ENCODE data around the gene UTS2B. TPM values are rescaled to one million over a fixed set of nuclear protein-coding genes. Genes with fewer than 3 reads are reported as not detected.

The UTS2B gene
- total and polyA plus RNA-seq, 4 donors = 0.15 to 2.8 (median 0.60) TPM

- Histone ChIP-seq H3K9me3 (ENCODE audit: control insufficient read depth, low read length) (no peaks in the 10 kb centered on the region), H3K36me3 (ENCODE audit: control insufficient read depth in 1 of 2, insufficient read depth in 2 of 2, low read length in 1 of 2) (no peaks in the 10 kb centered on the region), H3K27me3 (ENCODE audit: control insufficient read depth in 1 of 2, insufficient read depth in 2 of 2, low read length in 1 of 2) (no peaks in the 10 kb centered on the region), H3K4me3 (ENCODE audit: low read length in 2 of 2) (no peak overlapping the region), H3K4me1 (ENCODE audit: control insufficient read depth in 1 of 2, insufficient read depth in 2 of 2, low read length in 2 of 2) (no peaks in the 10 kb centered on the region), H3K27ac (ENCODE audit: low read depth in 1 of 2, low read length in 2 of 2) (no peak overlapping the region)
- ATAC-seq (ENCODE audit: low FRiP score) (no peak), DNase-seq (no peak)
- intact Hi-C loops (cut with DNase I) = loop anchor here in 1 of 2 donors (10.0 kb wide), 1 partner anchor 146 kb away; no protein-coding TSS in a partner anchor
- WGBS, 2 donors = 35 to 43% methylated on average over 4 of the region's 4 CpGs
These were observed 92.0 kb downstream of the UTS2B start for GRCh38 chr3:191238321-191238817.

GRCh38 chr3:191237047-191237882 lies 93.1 kb downstream of the UTS2B start:
- H3K4me3 ChIP-seq (ENCODE audit: low read length in 2 of 2) = no peak overlapping the region
- intact Hi-C loops (cut with DNase I) = loop anchor here in 1 of 2 donors (10.0 kb wide), 1 partner anchor 148 kb away; no protein-coding TSS in a partner anchor
- no peak for ATAC-seq (ENCODE audit: low FRiP score)
- H3K27me3 ChIP-seq (ENCODE audit: control insufficient read depth in 1 of 2, insufficient read depth in 2 of 2, low read length in 1 of 2) = no peaks in the 10 kb centered on the region
- H3K4me1 ChIP-seq (ENCODE audit: control insufficient read depth in 1 of 2, insufficient read depth in 2 of 2, low read length in 2 of 2) = no peaks in the 10 kb centered on the region
- WGBS, 2 donors = 94 to 95% methylated on average over 5 of the region's 5 CpGs
- DNase-seq = no peak
- H3K36me3 ChIP-seq (ENCODE audit: control insufficient read depth in 1 of 2, insufficient read depth in 2 of 2, low read length in 1 of 2) = no peaks in the 10 kb centered on the region
- no peak overlapping the region for H3K27ac ChIP-seq (ENCODE audit: low read depth in 1 of 2, low read length in 2 of 2)
- no peaks in the 10 kb centered on the region for H3K9me3 ChIP-seq (ENCODE audit: control insufficient read depth, low read length)

GRCh38 chr3:191236646-191237045 lies 93.7 kb downstream of the UTS2B start:
- Histone ChIP-seq H3K4me1 (ENCODE audit: control insufficient read depth in 1 of 2, insufficient read depth in 2 of 2, low read length in 2 of 2) (no peaks in the 10 kb centered on the region), H3K27me3 (ENCODE audit: control insufficient read depth in 1 of 2, insufficient read depth in 2 of 2, low read length in 1 of 2) (no peaks in the 10 kb centered on the region), H3K36me3 (ENCODE audit: control insufficient read depth in 1 of 2, insufficient read depth in 2 of 2, low read length in 1 of 2) (no peaks in the 10 kb centered on the region), H3K4me3 (ENCODE audit: low read length in 2 of 2) (no peak overlapping the region), H3K27ac (ENCODE audit: low read depth in 1 of 2, low read length in 2 of 2) (no peak overlapping the region), H3K9me3 (ENCODE audit: control insufficient read depth, low read length) (no peaks in the 10 kb centered on the region)
- WGBS, 2 donors = 57 to 58% methylated on average over 3 of the region's 3 CpGs
- intact Hi-C loops (cut with DNase I) = loop anchor here in 1 of 2 donors (10.0 kb wide), 1 partner anchor 148 kb away; no protein-coding TSS in a partner anchor
- DNase-seq (no peak), ATAC-seq (ENCODE audit: low FRiP score) (no peak)

GRCh38 chr3:191235331-191236314 lies 94.7 kb downstream of the UTS2B start:
- Histone ChIP-seq H3K4me1 (ENCODE audit: control insufficient read depth in 1 of 2, insufficient read depth in 2 of 2, low read length in 2 of 2) (no peaks in the 10 kb centered on the region), H3K36me3 (ENCODE audit: control insufficient read depth in 1 of 2, insufficient read depth in 2 of 2, low read length in 1 of 2) (no peaks in the 10 kb centered on the region), H3K27ac (ENCODE audit: low read depth in 1 of 2, low read length in 2 of 2) (no peak overlapping the region), H3K9me3 (ENCODE audit: control insufficient read depth, low read length) (no peaks in the 10 kb centered on the region), H3K27me3 (ENCODE audit: control insufficient read depth in 1 of 2, insufficient read depth in 2 of 2, low read length in 1 of 2) (no peaks in the 10 kb centered on the region), H3K4me3 (ENCODE audit: low read length in 2 of 2) (no peak overlapping the region)
- WGBS, 2 donors = 48 to 75% methylated on average over 4 of the region's 4 CpGs
- ATAC-seq (ENCODE audit: low FRiP score) (no peak), DNase-seq (no peak)
- intact Hi-C loops (cut with DNase I) = loop anchor here in 1 of 2 donors (10.0 kb wide), 1 partner anchor 149 kb away; no protein-coding TSS in a partner anchor

- no peak for ATAC-seq (ENCODE audit: low FRiP score)
These were observed 96.1 kb downstream of the UTS2B start for GRCh38 chr3:191234216-191234615.

GRCh38 chr3:191227541-191227940 lies 102.8 kb downstream of the UTS2B start:
- Histone ChIP-seq H3K9me3 (ENCODE audit: control insufficient read depth, low read length) (no peaks in the 10 kb centered on the region), H3K27ac (ENCODE audit: low read depth in 1 of 2, low read length in 2 of 2) (no peak overlapping the region), H3K36me3 (ENCODE audit: control insufficient read depth in 1 of 2, insufficient read depth in 2 of 2, low read length in 1 of 2) (no peaks in the 10 kb centered on the region), H3K27me3 (ENCODE audit: control insufficient read depth in 1 of 2, insufficient read depth in 2 of 2, low read length in 1 of 2) (no peaks in the 10 kb centered on the region), H3K4me1 (ENCODE audit: control insufficient read depth in 1 of 2, insufficient read depth in 2 of 2, low read length in 2 of 2) (no peaks in the 10 kb centered on the region), H3K4me3 (ENCODE audit: low read length in 2 of 2) (no peak overlapping the region)
- intact Hi-C loops (cut with DNase I) = no loop called here
- ATAC-seq (ENCODE audit: low FRiP score) = no peak
- 32 to 44% methylated on average over 5 of the region's 5 CpGs for WGBS, 2 donors
- DNase-seq = no peak

More at GRCh38 chr3:191234216-191234615, 96.1 kb downstream of the UTS2B start:
- Histone ChIP-seq H3K4me3 (ENCODE audit: low read length in 2 of 2) (no peak overlapping the region), H3K4me1 (ENCODE audit: control insufficient read depth in 1 of 2, insufficient read depth in 2 of 2, low read length in 2 of 2) (no peaks in the 10 kb centered on the region), H3K27ac (ENCODE audit: low read depth in 1 of 2, low read length in 2 of 2) (no peak overlapping the region), H3K9me3 (ENCODE audit: control insufficient read depth, low read length) (no peaks in the 10 kb centered on the region), H3K36me3 (ENCODE audit: control insufficient read depth in 1 of 2, insufficient read depth in 2 of 2, low read length in 1 of 2) (no peaks in the 10 kb centered on the region), H3K27me3 (ENCODE audit: control insufficient read depth in 1 of 2, insufficient read depth in 2 of 2, low read length in 1 of 2) (no peaks in the 10 kb centered on the region)
- no peak for DNase-seq
- WGBS, 2 donors = 95 to 96% methylated on average over 9 of the region's 9 CpGs
- intact Hi-C loops (cut with DNase I) = loop anchor here in 1 of 2 donors (10.0 kb wide), 1 partner anchor 151 kb away; no protein-coding TSS in a partner anchor

- 95 to 100% methylated on average over 1 of the region's 1 CpG for WGBS, 2 donors
- intact Hi-C loops (cut with DNase I) = no loop called here
- H3K9me3 ChIP-seq (ENCODE audit: control insufficient read depth, low read length) = no peaks in the 10 kb centered on the region
- no peaks in the 10 kb centered on the region for H3K36me3 ChIP-seq (ENCODE audit: control insufficient read depth in 1 of 2, insufficient read depth in 2 of 2, low read length in 1 of 2)
- no peak overlapping the region for H3K4me3 ChIP-seq (ENCODE audit: low read length in 2 of 2)
- no peaks in the 10 kb centered on the region for H3K4me1 ChIP-seq (ENCODE audit: control insufficient read depth in 1 of 2, insufficient read depth in 2 of 2, low read length in 2 of 2)
- ATAC-seq (ENCODE audit: low FRiP score) = no peak
- DNase-seq = no peak
- H3K27me3 ChIP-seq (ENCODE audit: control insufficient read depth in 1 of 2, insufficient read depth in 2 of 2, low read length in 1 of 2) = no peaks in the 10 kb centered on the region
- no peak overlapping the region for H3K27ac ChIP-seq (ENCODE audit: low read depth in 1 of 2, low read length in 2 of 2)
These were observed 108.7 kb downstream of the UTS2B start for GRCh38 chr3:191221638-191222037.

GRCh38 chr3:191220908-191221307 lies 109.4 kb downstream of the UTS2B start:
- no peak for ATAC-seq (ENCODE audit: low FRiP score)

More at GRCh38 chr3:191220908-191221307, 109.4 kb downstream of the UTS2B start:
- Histone ChIP-seq H3K4me1 (ENCODE audit: control insufficient read depth in 1 of 2, insufficient read depth in 2 of 2, low read length in 2 of 2) (no peaks in the 10 kb centered on the region), H3K27ac (ENCODE audit: low read depth in 1 of 2, low read length in 2 of 2) (no peak overlapping the region), H3K9me3 (ENCODE audit: control insufficient read depth, low read length) (no peaks in the 10 kb centered on the region), H3K36me3 (ENCODE audit: control insufficient read depth in 1 of 2, insufficient read depth in 2 of 2, low read length in 1 of 2) (no peaks in the 10 kb centered on the region), H3K4me3 (ENCODE audit: low read length in 2 of 2) (no peak overlapping the region), H3K27me3 (ENCODE audit: control insufficient read depth in 1 of 2, insufficient read depth in 2 of 2, low read length in 1 of 2) (no peaks in the 10 kb centered on the region)
- WGBS, 2 donors = 80 to 81% methylated on average over 5 of the region's 5 CpGs
- intact Hi-C loops (cut with DNase I) = no loop called here
- DNase-seq = no peak
